NCI-H82 treated with DMSO at 0.1 percent for 48 hours (cell line): ENCODE results near the gene SRGAP3.

Experiments
- DNase-seq: peaks from one replicate; lab custom pipeline; 2025; ENCODE audit not compliant: unreplicated experiment; lab: John Stamatoyannopoulos, UW

SRGAP3 gene

DNA sequence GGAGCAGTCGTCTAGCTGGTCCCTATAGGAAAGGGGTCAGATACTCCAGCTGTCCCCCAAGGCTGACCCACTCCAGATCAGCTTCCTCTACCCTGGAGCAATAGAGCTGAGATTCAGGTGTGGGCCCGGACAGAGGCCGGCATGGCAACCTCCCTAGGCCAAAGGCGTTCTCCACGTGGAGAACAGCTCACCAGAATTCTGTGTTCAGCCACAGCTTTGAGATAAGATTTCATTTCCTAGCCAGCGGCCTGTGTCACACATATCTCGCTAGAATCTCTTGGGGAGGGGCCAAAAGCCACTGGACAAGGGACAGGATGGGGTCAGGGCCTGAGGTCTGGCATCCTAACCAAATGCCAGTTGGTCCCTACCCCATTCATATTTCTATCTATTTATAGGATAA is 20.1 kb downstream of the SRGAP3 start:
- no peak for DNase-seq

DNA sequence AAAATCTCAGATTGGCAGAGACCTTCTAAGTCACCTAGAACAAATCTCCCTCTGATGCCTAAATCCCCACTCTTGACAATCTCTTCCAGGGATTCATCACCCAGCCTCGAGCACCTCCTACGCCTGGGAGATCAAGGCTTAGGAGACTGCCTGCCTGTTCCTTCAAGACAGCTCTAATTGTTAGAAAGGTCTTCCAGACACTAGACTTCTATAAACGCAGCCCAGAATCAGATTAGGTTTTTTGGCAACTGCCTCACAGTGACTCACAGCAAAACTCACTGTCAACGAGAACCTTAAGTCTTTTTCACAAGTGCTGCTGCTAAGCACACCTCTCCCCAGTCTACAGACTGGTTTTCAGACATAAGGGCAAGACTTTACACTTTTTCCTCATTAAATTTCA is 23.1 kb downstream of the SRGAP3 start:
- no peak for DNase-seq

DNA sequence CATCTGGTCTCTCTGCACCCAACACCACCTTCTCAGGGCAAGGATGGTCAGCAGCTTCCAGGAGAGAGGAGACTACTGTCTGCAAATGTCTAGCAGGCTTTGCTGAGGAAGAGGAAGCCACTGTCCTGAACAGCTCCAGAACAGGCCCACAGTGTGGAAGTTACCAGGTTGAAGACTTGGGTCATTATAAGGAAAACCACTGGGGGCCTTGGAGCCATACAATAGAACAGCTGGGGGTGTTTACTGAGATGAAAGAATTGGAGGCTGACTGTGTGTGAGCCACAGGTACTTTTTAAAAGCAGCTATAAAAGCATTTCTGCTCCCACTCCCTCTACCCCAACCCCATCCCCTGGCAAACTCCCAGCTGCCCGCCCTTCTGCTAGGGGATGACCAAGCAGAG is 24.2 kb downstream of the SRGAP3 start:
- DNase-seq: no peak

DNA sequence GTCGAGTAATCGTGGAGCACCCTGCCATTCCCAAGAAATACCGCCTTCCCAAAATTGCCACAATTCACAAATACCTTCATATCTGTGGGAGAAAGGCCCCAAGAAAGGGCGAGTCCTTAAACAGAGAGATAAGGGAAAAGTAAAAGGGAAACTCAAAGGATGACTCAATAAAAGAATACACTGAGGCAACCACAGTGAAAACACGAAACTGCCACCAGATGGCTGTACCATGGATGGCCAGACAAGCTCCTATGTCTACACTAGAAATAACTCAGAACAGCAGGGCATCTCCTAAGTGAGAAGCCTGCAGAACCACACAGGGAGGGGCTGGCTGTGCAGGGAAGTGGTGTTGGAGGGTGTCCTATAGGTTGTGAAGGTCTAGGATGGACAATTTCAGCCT is 25.0 kb downstream of the SRGAP3 start:
- no peak for DNase-seq

DNA sequence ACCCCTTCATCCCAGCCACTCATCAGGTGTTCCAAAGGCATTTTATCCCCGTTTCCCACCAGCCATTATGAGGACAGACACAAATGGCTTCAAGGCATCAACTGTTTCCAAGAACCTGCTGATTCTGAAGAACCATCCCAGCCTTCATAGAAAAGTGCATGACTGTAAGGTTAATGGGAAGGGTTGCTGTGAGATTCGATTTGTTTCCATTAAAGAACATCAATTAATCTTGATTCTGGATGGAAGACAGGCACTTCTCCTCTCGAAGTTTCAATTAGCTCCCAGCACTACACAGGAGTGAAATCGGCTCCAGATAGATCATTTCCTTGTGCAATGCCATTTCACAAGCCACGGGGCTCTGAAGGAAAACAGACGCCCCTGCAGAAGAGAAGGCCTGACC is 25.8 kb downstream of the SRGAP3 start:
- DNase-seq: no peak

DNA sequence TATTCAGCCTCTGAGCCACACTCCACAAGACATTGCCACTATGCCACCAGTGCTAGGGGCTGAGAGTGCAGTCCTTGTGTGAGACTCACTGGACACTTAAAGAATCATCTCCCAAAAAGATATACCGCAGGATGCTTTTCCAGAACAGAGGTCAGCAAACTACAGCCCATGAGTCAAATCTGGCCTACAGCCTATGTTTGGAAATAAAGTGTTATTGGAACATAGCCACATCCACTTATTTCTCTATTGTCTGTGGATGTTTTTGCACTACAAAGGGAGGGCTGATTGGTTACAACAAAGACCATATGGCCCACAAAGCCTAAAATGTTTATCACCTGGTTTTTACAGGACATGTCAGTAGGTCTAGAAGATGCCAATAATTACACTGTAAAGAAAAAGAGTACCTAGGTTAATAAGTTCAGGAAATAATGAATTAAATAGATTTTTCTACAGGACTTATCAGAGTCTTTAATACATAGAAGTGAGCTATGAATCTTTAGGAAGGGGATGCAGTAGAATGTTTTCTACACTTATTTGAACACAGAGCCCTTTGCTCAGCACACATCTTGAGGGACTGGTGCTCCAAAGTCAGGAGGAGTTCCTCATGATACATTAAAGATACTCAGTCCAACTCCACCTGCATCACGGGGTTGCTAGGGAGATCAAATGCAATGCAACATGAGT is 26.3 kb downstream of the SRGAP3 start:
- no peak for DNase-seq

DNA sequence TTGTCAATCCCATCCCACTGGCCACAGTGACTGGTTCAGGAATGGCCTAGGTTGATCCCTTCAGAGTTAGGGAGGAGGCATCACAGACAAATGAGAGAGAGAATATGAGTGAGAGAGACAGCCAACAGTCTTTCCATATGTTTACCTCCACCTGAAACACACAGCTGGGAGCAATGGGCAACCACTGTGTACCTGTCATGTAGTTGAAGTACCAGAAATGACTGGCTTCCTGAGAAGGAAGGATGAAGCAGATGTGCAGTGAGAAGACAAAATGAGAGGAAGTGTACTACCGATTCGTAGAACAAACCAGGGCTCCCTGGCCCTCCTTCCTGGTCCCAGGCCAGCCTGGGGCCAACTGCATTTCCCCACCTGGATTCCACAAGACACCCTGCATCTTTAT is 27.4 kb downstream of the SRGAP3 start:
- no peak for DNase-seq

DNA sequence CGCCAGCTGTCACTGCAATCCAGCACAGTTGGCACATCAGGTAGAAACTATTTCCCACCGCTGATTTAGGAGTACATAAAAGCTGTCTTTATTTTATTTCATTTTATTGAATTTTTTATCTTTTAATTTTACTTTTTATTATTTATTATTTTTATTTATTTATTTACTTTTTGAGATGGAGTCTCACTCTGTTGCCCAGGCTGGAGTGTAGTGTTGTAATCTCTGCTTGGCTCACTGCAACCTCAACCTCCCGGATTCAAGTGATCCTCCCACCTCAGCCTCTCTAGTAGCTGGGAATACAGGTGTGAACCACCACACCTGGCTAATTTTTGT is 31.0 kb downstream of the SRGAP3 start:
- no peak for DNase-seq

DNA sequence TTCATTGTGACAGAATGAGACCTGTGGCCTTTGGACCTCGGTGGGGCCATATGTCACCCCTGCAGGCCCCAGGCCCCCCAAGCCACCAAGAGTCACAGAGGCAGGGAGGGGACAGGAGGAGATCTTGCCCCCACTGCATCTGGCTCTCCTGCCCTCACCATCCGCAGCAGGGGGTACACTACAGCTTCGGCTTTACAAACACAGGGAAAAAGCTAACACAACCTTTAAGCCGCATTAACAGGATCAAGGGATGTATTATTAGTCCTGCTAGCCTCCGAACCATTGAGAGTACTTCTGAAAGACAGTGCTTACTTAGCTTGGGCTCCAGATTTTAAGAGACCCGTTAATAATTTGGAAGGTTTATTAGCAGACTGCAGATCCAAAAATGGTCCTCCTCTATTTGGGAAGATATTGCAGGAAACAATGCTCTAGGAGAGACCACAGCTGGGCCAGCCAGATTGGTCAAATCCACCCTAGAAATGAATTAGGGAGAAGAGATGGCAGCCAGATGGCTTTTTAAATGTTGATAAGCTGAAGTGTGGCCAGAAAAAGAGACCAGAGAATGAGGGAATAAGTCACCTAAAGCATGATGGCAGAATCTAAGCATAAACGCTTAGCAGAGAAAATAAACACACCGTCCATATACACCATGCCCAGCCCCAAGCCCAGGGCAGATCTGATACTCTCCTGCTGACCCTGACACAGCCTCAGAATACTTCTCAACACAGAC is 31.5 kb downstream of the SRGAP3 start:
- peak; percentile 86 for DNase-seq

DNA sequence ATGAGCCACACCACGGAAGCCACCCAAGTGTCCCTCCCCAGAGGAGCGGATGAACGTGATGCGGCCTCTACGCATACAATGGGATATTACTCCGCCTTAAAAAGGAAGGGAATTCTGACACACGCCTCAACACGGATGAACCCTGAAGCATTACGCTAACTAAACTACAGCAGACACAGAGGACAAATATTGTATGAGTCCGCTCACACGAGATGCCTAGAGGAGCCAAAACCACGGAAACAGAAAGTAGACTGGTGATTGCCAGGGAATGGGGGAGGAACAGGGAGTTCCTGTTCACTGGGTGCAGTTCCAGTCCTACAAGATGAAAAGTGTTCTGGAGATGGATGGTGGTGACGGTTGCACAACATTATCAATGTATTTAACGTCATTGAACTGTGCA is 32.7 kb downstream of the SRGAP3 start:
- no peak for DNase-seq

DNA sequence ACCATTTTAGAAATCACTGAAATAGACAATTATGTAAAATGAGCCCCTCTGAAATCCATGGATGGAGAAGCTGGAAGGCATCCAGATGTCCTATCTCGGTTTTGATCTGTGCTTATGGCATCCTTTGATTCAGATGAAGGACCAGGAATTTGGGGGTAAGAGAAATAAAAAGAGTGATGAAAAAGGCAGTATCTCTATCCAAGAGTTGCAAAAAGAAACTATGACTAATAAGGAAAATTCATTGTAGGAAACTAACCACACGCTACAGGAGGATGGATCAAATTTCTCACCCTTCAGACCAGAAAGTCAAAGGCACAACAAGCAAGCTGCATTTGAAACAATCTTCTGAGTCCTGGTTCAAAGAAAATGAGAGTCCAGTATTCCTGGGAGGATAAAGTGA is 34.8 kb downstream of the SRGAP3 start:
- no peak for DNase-seq

DNA sequence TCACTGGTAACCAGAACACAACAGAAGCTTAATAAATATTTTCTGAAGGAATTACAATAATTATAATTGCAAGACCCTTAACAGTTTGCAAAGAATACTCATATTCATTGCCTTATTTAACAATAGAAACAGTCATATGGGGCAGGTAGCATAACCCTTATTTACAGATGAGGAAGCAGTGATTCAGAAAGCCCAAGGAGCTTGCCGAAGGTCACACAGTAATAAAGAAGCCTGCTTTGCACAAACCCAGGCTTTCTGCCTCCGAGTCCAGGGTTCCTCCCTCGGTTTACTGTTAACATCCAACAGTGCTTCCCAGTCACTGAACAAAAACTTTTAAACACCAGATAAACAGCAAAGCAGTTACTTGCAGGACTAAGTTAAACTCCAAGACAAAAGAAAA is 35.3 kb downstream of the SRGAP3 start:
- no peak for DNase-seq

DNA sequence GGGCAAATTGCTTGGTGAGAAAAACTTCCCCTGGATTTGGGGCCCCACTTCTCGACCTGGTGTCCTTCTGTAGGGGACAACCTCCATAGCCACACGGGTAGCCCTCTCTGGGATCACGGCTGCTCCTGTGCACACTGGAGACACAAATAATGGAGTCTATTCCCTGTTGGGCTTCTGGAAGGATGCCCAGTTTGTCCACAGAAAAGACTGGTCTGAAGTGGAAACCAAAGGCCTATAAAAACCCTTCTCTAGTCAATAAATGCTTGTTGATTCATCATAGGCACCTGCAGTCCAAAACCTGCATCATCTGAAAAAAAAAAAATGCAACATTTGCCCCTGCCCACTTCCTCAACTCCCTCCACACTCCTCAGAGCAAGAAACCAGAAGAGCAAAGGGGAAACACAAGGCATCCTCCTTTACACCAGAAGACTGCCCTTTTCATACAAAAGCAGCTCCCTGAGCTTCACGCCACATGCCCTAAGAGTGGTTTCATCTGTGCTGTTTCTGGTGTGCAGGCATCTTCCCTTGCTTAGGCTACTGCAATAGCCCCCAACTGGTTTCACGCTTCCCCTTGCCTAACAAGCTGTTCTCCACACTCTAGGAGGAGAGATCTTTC is 36.3 kb downstream of the SRGAP3 start:
- no peak for DNase-seq

DNA sequence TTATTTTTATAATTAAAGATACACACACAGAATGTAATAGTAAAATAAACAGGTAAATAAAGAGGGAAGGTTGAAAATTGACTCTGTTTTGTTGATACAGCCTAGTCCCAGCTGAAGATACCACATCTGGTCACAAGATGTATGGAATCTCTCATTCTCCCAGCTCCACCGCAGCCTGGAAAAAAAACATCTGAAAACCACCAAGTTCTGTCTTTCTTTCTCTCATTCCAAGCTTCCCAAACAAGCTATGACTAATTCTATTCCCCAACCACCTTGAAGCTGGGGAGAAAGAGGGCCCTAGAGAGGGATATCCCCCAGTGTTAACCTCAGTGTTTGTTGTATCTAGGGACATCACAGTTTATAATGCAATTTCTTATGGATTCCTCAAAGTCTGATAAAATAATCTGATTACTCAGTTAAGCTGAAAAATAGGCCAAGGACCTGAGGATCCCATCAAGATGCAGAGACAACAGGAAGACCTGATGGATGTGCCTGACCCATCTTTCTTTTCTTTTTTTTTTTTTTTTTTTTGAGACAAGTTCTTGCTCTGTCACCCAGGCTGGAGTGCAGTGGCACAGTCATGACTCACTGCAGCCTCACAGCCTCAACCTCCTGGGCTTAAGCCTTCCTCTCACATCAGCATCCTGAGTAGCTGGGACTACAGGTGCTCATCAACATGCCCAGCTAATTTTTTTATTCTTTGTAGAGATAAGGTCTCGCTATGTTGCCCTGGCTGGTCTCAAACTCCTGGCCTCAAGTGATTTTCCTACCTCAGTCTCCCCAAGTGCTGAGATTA is 38.1 kb downstream of the SRGAP3 start:
- DNase-seq: no peak

DNA sequence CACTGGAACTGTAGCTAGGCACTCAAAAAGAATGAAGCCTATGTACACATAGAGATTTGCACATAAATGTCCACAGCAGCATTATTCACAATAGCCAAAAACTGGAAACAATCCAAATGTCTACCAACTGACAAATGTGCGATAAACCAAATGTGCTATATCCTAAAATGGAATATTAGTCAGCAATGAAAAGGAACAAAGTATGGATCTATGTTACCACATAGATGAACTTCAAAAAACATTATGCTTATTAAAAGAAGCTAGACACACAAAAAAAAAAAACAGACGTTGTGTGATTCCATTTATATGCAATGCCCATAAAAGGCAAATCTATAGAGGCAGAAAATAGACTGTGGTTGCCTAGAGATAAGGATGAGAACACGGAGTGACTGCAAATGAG is 39.7 kb downstream of the SRGAP3 start:
- DNase-seq: no peak

DNA sequence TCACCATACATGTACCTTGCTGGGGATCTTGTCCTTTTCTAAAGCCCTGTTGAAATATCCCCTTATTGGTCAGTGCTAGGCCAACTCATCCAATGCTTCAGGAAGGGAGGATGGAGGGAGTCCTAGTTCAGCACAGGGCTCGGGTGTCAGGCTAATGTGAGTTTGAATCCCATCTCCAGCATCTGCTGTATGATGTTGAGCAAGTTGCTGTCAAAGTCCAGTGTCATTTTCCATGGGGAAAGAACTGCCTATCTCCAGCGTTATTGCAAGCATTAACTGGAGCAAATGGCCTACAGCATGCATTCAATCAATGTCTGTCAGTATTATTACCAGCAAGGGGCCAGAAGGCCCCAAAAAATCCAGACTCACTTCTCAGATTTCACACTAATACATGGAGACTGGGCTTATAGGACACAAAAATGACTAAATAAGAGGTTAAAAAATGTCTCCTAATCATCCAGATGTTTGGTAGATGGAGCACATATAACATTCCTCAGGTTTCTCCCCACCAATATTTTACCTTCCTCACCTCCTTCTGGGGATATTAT is 40.8 kb downstream of the SRGAP3 start:
- DNase-seq: no peak

DNA sequence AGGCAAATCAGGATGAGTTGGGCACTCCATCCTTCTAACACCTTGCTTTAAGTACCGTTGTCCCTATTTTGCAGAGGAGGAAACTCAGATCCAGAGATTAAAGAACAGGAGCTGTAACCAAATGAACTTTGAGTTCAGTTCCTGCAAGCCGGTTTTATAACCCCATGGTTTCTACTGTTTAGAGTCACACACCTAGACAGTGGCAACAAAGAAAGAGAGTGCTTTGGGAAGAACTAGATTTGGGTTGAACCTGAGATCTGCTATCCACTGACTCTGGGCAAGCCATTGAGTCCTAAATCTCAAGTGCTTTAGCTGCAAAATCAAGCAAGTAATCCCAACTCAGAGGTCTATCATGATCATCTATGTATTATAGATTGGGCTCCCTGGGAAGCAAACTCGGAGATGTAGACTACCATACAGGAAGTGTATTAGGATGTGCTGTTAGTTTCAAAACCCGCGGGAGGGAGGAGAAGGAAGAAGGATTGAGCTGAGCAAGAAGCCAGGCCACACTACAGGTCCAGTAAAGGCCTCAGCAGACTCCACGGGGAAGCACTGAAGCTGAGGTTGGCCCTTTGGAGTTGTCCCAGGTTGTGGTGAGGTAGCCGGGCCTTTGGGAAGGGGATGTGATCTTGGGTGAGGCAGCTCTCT is 42.2 kb downstream of the SRGAP3 start:
- no peak for DNase-seq

DNA sequence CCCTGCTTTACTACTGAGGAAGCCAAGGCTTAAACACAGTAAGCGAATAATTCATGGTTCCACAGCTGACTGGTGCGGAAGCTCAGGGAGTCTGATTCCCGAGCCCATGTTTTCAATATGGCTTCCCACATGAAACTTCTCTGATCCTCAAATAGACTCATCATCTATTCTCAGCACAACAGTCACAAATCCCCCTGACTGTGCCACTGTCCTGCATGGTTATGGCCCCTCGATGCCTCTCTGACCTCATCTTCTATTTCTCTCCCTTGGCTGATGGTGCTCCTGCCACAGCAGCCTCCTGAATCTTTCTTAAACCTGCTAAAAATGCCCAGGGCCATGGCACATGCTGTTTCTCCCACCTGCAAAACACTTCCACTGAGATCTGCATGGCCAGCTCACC is 43.2 kb downstream of the SRGAP3 start:
- DNase-seq: no peak

DNA sequence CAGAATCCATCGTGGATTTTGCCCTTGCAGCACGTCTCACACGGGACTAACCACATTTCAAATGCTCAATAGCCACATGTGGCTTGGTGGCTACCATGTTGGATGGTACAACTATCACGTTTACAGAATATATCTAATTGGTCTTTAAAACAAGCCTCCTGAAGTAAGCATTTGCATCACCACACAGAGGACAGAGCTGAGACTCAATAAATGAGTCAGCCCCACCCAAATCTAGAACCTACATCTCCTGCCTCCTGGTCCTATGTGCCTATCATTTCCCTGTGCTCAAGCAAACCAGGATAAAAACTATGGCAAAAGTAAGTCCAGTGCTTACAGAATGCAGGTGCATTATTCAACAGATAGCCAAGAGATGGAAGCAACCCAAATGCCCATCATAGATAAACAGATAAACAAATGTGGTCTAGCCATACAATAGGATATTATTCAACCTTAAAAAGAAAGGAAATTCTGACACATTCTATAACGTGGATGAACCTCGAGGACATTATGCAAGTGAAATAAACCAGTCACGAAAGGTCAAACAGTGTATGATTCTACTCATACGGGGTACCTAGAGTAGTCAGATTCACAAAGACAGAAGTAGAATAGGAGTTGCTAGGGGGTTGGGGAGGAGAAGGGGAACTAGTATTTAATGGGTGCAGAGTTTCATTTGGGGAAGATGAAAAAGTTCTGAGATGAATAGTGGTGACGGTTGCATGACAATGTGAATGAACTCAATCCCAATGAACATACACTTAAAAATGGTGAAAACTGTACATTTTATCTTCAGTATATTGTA is 43.9 kb downstream of the SRGAP3 start:
- DNase-seq: no peak
